Measurements from ENCODE around the gene ACADM.
"Not testable (repeated sequence)": the region's sequence is repeated elsewhere in the genome, so short reads cannot be mapped to it uniquely, and the experiment has no call there.

Gene ACADM

DNA sequence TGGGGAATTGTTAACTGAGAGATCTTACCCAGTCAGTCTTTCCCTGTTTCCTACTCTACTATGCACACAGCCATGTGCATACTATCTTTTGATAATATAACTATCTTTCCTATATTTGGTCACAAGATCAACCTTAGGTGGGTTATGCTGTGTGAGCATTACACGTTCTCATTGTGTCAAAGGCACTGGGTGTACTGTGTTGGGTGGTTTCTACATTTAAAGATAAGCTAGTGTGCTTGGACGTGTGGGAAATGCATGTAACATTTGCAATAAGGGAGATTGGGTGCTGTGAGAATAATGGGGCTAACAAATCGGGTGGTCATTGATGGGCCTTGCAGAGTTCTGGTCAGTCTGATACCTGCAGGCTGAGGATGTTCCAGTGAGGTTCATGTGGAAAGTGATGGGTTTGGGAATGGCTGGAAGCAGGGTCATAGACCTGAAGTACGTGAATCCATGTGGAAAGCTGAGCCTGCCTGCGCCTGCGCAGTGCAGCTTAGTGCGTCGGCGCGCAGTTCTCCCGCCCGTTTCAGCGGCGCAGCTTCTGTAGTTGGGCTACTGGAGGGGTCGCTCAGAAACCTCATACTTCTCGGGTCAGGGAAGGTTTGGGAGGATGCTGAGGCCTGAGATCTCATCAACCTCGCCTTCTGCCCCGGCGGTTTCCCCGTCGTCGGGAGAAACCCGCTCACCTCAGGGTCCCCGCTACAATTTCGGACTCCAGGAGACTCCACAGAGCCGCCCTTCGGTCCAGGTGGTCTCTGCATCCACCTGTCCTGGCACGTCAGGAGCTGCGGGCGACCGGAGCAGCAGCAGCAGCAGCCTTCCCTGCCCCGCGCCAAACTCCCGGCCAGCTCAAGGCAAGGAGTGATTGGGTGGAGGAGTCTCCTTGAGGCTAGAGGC, 72.1 kb downstream of the ACADM start, which contains the start of gene MSH4:
TSS of gene MSH4 (plus strand) at position 507 of the 897 bp plus-strand sequence. CDS start at position 611, 104 bp downstream.
- DNase-seq: no peak

DNA sequence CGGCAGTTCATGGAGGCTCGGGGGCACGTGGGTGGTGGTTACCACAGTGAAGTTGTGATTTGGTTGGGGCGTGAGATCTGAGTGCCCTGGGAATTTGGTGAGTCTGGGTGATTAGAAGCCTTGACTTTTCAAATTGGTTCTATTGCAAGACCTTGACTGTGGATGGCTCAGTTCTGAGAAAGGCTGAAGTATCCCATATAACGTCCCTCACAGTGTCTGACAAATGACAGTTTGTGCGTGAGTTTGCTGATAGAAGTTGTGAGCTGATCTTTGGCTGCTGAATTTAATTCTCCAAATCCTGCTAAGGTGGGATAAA, 72.7 kb downstream of the ACADM start:
- DNase-seq: no peak

DNA sequence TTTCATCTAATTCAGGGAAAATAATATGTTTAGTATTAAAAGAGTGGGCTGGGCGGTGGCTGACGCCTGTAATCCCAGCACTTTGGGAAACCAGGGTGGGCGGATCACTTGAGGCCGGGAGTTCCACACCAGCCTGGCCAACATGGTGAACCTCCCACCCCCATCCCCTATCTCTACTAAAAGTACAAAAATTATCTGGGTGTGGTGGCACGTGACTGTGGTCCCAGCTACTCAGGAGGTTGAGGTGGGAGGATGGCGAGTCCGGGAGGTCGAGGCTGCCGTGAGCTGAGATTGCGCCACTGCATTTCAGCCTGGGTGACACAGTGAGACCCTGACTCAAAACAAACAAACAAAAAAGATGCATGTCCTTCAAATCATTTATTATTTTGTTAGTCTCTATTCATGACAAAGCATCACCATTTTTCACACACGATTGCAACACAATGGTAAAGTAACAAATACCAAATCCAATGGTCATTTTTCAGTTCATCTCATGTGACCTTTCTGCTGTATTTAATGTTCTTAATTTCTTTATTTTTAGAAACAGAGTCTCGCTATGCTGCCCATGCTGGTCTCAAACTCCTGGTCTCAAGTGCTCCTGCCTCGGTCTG, 73.2 kb downstream of the ACADM start:
- no peak for DNase-seq

DNA sequence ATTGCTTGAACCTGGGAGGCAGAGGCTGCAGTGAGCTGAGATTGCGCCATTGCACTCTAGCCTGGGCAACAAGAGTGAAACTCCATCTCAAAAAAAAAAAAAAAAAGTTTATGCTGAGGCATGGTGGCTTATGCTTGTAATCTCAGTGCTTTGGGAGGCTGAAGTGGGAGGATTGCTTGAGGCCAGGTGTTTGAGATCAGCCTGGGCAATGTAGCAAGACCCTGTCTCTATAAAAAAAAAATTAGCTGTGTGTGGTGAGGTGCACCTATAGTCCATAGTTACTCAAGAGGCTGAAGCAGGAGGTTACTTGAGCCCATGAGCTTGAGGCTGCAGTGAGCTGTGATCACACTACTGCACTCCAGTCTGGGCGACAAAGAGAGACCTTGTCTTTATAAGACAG, 77.0 kb downstream of the ACADM start:
- DNase-seq: not testable (repeated sequence)

DNA sequence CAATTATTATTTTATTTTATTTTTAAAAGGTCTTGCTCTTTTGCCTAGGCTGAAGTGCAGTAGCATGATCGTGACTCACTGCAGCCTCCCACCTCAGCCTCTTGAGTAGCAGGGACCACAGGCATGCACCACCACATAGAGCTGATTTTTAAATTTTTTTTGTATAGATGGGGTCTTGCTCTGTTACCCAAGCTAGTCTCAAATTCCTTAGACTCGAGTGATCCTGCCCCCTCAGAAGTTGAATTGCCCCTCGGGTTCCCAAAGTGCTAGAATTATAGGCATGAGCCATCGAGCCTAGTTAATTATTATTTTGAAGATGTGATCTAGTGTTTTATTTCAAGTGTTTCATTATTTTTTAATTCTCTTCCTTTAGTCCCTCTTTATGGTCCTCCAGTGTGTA, 84.4 kb downstream of the ACADM start:
- no peak for DNase-seq

DNA sequence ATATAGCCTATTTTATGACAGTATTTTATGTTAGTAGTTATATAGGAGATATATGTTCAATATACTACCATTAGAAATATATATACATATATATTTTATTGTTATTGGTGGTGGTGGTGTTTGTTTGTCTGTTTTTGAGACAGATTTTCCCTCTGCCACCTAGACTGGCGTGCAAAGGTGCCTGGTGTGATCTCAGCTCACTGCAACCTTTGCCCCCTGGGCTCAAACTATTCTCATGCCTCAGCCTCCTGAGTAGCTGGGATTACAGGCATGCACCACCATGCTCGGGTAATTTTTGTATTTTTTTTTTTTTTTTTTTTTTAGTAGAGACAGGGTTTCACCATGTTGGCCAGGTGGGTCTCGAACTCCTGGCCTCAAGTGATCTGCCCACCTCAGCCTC, 85.6 kb downstream of the ACADM start:
- not testable (repeated sequence) for DNase-seq

DNA sequence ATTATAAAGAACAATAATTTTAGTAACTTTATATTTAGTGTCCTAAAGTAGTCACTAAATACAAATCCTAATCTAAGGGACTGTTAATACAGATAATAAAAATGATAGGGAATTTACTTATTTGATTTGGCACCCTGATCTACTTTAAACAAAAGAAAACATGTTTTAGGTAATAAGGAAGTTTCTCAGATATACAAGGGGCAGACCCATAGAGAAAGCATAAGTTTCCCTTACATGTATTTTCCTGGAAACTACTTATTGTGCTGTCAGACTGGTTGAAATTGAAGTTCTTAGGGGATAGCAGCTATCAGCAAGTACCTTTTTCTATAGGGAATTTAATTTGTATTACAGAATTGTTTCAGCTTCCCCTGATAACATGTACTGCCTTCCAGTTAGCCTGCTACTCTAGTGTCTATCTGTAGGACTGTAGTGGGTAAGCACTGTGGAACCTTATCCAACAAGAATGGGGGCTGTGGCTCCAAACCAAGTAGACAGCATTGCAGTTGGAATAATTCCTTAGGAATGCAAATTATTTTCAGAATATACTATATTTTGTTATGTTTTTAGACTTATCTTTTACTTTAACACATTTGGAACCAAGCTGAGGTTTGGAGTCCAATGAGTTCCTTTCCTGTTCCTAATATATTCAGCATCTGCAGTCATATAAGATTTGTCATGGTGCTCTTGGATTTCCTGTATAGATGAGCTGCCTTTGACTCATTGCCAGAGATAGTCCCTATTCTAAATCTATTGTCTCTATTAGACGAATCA, 86.9 kb downstream of the ACADM start:
- no peak for DNase-seq

DNA sequence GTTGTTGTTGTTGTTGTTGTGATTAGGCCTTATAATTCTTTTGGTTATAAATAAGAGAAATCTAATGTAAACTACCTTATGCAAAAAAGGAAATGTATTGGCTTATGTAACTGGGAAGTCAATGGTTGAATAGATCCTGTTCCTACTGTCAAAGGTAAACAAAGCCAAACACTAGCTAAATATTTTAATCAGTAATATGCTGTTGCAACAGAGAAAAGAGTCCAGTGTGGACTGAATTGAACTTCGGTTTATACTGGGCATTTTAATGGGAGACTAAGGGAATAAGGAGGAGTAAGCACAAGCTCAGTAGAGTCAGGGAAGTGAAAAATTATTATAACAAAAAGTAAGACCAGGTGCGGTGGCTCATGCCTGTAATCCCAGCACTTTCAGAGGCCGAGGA, 87.6 kb downstream of the ACADM start:
- no peak for DNase-seq
